ENCODE results near the gene PCDH1.

The PCDH1 gene

GRCh38 chr5:141868541-141868940 lies 9.7 kb downstream of the PCDH1 start:
- Histone ChIP-seq H3K27me3 (peaks cover 21% of the 10 kb centered on the region), H4K20me1 (no peaks in the 10 kb centered on the region), H3K36me3 (no peaks in the 10 kb centered on the region), H3K4me3 (no peak overlapping the region), H3K27ac (no peak overlapping the region), H3K9ac (no peak overlapping the region), H3K4me1 (peaks cover 6% of the 10 kb centered on the region; the same call in 1 of the 2 replicates), H3K4me2 (no peak overlapping the region), H3K9me3 (no peaks in the 10 kb centered on the region)
- no peak for TF ChIP-seq Cebpa-rat (IDR thresholded peaks at IDR 0.05)

GRCh38 chr5:141867651-141868050 lies 10.6 kb downstream of the PCDH1 start:
- H4K20me1 ChIP-seq = no peaks in the 10 kb centered on the region
- no peak overlapping the region for H3K27ac ChIP-seq
- H3K36me3 ChIP-seq = no peaks in the 10 kb centered on the region

GRCh38 chr5:141867139-141867538 lies 11.1 kb downstream of the PCDH1 start:
- peaks cover 6% of the 10 kb centered on the region; the same call in 1 of the 2 replicates for H3K4me1 ChIP-seq
- H3K4me2 ChIP-seq = no peak overlapping the region
- H4K20me1 ChIP-seq = no peaks in the 10 kb centered on the region
- no peak overlapping the region for H3K4me3 ChIP-seq
- TF ChIP-seq Cebpa-rat (IDR thresholded peaks at IDR 0.05) = no peak
- H3K27ac ChIP-seq = no peak overlapping the region
- H3K27me3 ChIP-seq = peaks cover 21% of the 10 kb centered on the region
- no peak overlapping the region for H3K9ac ChIP-seq
- H3K36me3 ChIP-seq = no peaks in the 10 kb centered on the region
- no peaks in the 10 kb centered on the region for H3K9me3 ChIP-seq

More at GRCh38 chr5:141867651-141868050, 10.6 kb downstream of the PCDH1 start:
- H3K27me3 ChIP-seq = peaks cover 21% of the 10 kb centered on the region
- no peak overlapping the region for H3K4me3 ChIP-seq
- peaks cover 6% of the 10 kb centered on the region; the same call in 1 of the 2 replicates for H3K4me1 ChIP-seq
- TF ChIP-seq Cebpa-rat (IDR thresholded peaks at IDR 0.05) = no peak
- H3K9me3 ChIP-seq = no peaks in the 10 kb centered on the region
- no peak overlapping the region for H3K4me2 ChIP-seq
- H3K9ac ChIP-seq = no peak overlapping the region

GRCh38 chr5:141866096-141866495 lies 12.1 kb downstream of the PCDH1 start:
- Histone ChIP-seq H3K9me3 (no peaks in the 10 kb centered on the region), H3K36me3 (no peaks in the 10 kb centered on the region), H3K4me3 (no peak overlapping the region), H3K4me2 (no peak overlapping the region), H3K27me3 (peaks cover 14% of the 10 kb centered on the region), H4K20me1 (no peaks in the 10 kb centered on the region), H3K4me1 (peaks cover 6% of the 10 kb centered on the region; the same call in 1 of the 2 replicates), H3K27ac (no peak overlapping the region), H3K9ac (no peak overlapping the region)
- TF ChIP-seq Cebpa-rat (IDR thresholded peaks at IDR 0.05) = no peak

GRCh38 chr5:141865406-141865805 lies 12.8 kb downstream of the PCDH1 start:
- H3K4me1 ChIP-seq = peaks cover 6% of the 10 kb centered on the region; the same call in 1 of the 2 replicates
- H3K27me3 ChIP-seq = peaks cover 10% of the 10 kb centered on the region
- H3K9ac ChIP-seq = no peak overlapping the region
- H3K27ac ChIP-seq = no peak overlapping the region
- no peaks in the 10 kb centered on the region for H3K36me3 ChIP-seq
- no peaks in the 10 kb centered on the region for H4K20me1 ChIP-seq
- H3K4me3 ChIP-seq = no peak overlapping the region
- TF ChIP-seq Cebpa-rat (IDR thresholded peaks at IDR 0.05) = no peak
- H3K4me2 ChIP-seq = no peak overlapping the region
- H3K9me3 ChIP-seq = no peaks in the 10 kb centered on the region

GRCh38 chr5:141864371-141865370 lies 13.5 kb downstream of the PCDH1 start:
- H3K4me3 ChIP-seq = no peak overlapping the region
- no peaks in the 10 kb centered on the region for H3K9me3 ChIP-seq
- H3K9ac ChIP-seq = no peak overlapping the region
- H3K4me1 ChIP-seq = peaks cover 6% of the 10 kb centered on the region; the same call in 1 of the 2 replicates
- no peak overlapping the region for H3K27ac ChIP-seq
- no peaks in the 10 kb centered on the region for H3K36me3 ChIP-seq
- H3K27me3 ChIP-seq = 0 out of 2 replicates have a peak, but pooled peaks cover 3% of the 10 kb centered on the region
- no peak overlapping the region for H3K4me2 ChIP-seq
- no peak for TF ChIP-seq Cebpa-rat (IDR thresholded peaks at IDR 0.05)
- H4K20me1 ChIP-seq = no peaks in the 10 kb centered on the region

- Histone ChIP-seq H3K4me3 (no peak overlapping the region), H3K27me3 (no peaks in the 10 kb centered on the region), H3K27ac (no peak overlapping the region), H3K9me3 (no peaks in the 10 kb centered on the region), H3K36me3 (no peaks in the 10 kb centered on the region), H3K9ac (no peak overlapping the region), H3K4me2 (no peak overlapping the region), H4K20me1 (no peaks in the 10 kb centered on the region), H3K4me1 (peaks cover 6% of the 10 kb centered on the region; the same call in 1 of the 2 replicates)
- no peak for TF ChIP-seq Cebpa-rat (IDR thresholded peaks at IDR 0.05)
Measured at GRCh38 chr5:141863569-141864178, 14.5 kb downstream of the PCDH1 start.

GRCh38 chr5:141862936-141863543 lies 15.2 kb downstream of the PCDH1 start:
- TF ChIP-seq Cebpa-rat (IDR thresholded peaks at IDR 0.05) = no peak
- H3K4me1 ChIP-seq = peaks cover 12% of the 10 kb centered on the region
- H3K9ac ChIP-seq = no peak overlapping the region
- H3K27ac ChIP-seq = no peak overlapping the region
- no peaks in the 10 kb centered on the region for H4K20me1 ChIP-seq
- no peak overlapping the region for H3K4me2 ChIP-seq
- no peaks in the 10 kb centered on the region for H3K9me3 ChIP-seq
- no peaks in the 10 kb centered on the region for H3K27me3 ChIP-seq
- no peaks in the 10 kb centered on the region for H3K36me3 ChIP-seq
- no peak overlapping the region for H3K4me3 ChIP-seq

GRCh38 chr5:141861194-141861593 lies 17.0 kb downstream of the PCDH1 start:
- TF ChIP-seq Cebpa-rat (IDR thresholded peaks at IDR 0.05) = no peak
- Histone ChIP-seq H3K36me3 (no peaks in the 10 kb centered on the region), H3K4me1 (peaks cover 15% of the 10 kb centered on the region), H3K9me3 (no peaks in the 10 kb centered on the region), H3K4me2 (no peak overlapping the region), H3K9ac (no peak overlapping the region), H3K27me3 (no peaks in the 10 kb centered on the region), H3K27ac (no peak overlapping the region), H4K20me1 (no peaks in the 10 kb centered on the region), H3K4me3 (no peak overlapping the region)
